ENCODE results near the gene STRIP1. TPM values are rescaled to one million over a fixed set of nuclear protein-coding genes. Genes with fewer than 3 reads are reported as not detected.

The STRIP1 gene
- polyA plus RNA-seq, 1 of the 3 experiments (the other 2 are of a cell fraction) = 34.6 TPM

GRCh38 chr1:110034040-110034450 is 379 bp upstream of the STRIP1 start (continued):
- TF ChIP-seq, protein P1, sequence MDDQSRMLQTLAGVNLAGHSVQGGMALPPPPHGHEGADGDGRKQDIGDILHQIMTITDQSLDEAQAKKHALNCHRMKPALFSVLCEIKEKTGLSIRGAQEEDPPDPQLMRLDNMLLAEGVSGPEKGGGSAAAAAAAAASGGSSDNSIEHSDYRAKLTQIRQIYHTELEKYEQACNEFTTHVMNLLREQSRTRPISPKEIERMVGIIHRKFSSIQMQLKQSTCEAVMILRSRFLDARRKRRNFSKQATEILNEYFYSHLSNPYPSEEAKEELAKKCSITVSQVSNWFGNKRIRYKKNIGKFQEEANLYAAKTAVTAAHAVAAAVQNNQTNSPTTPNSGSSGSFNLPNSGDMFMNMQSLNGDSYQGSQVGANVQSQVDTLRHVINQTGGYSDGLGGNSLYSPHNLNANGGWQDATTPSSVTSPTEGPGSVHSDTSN (IDR thresholded peaks at IDR 0.05) = no peak
- TF ChIP-seq FOXJ3 (CRISPR knock-in tag; IDR thresholded peaks at IDR 0.05) = no peak
- TF ChIP-seq MXI1 (IDR thresholded peaks at IDR 0.05; ENCODE audit: low read depth, low read length) = no peak

DNA sequence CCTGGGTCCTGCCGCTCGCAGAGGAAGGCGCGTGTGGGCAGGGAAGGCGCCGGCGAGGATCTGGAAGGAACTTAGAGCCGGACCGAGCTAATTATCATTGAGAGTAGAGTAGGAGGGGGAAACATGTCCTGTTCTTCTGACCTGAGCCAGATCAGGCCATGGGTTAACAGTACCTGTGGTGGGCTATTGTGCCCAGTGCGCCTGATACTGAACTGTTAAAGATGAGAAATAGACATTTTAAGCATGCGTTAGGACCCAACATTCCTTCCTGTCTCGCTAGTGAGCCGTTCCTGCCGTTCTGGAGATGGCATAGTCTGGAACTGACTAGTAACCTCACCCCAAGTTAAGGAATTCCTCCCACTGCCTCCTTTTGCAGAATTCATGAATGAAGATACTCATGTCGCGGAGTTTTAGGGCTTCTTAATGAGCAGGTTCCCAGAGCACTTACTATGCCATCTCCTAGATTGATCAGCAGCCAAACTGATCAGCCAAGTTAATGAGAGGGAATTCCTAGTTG is 870 bp downstream of the STRIP1 start:
- TF ChIP-seq MXI1 (IDR thresholded peaks at IDR 0.05; ENCODE audit: low read depth, low read length) = 0 out of 2 replicates have a peak, but pooled peaks have one; percentile 35
- TF ChIP-seq TEAD4 (IDR thresholded peaks at IDR 0.05; ENCODE audit: borderline replicate concordance, insufficient read depth) = no peak
- TF ChIP-seq REST (IDR thresholded peaks at IDR 0.05; ENCODE audit: low read depth, low read length) = no peak
- no peak for TF ChIP-seq SMC3 (IDR thresholded peaks at IDR 0.05; ENCODE audit: low read depth, low read length)
- no peak for TF ChIP-seq POLR2AphosphoS5 (IDR thresholded peaks at IDR 0.05; ENCODE audit: low read depth, low read length)
- H3K4me3 ChIP-seq (ENCODE audit: low read depth in 2 of 2, low read length in 1 of 2) = peak overlapping the region; percentile 62 to 99
- H3K9me2 ChIP-seq = no peaks in the 10 kb centered on the region
- DNase-seq = no peak
- POLR2A ChIA-PET = interaction anchor here (0.6 to 1.9 kb wide), 12 partner anchors 10 to 487 kb away, joined by 3 to 16 read pairs (median 4); partner anchors contain the start of genes AHCYL1, GNAI3 and RBM15
- no peaks in the 10 kb centered on the region for H3F3A ChIP-seq (replicated peaks; ENCODE audit: insufficient read depth)
- peaks cover 4 to 9% of the 10 kb centered on the region in 2 experiments; a peak in 3 of 4 replicates for H3K4me1 ChIP-seq (ENCODE audit: control insufficient read depth in 1 of 2, insufficient read depth in 2 of 2, low read depth in 1 of 2, low read length in 1 of 2)
- H3K27ac ChIP-seq (ENCODE audit: low read depth in 2 of 2, low read length in 1 of 2) = peak overlapping the region; percentile 82 to 89; a peak in 3 of 4 replicates
- no peaks in the 10 kb centered on the region for H3K27me3 ChIP-seq (ENCODE audit: insufficient read depth)
- H3K79me2 ChIP-seq (ENCODE audit: insufficient read depth) = peaks cover 33% of the 10 kb centered on the region
- CTCF ChIA-PET = interaction anchor here (0.9 to 42.0 kb wide), 14 partner anchors 11 to 502 kb away, joined by 3 to 1768 read pairs (median 4); partner anchors contain the start of genes AHCYL1 and UBL4B
- H3K36me3 ChIP-seq (replicated peaks in 1 of 2; ENCODE audit: control insufficient read depth in 1 of 2, insufficient read depth in 2 of 2, low read length in 1 of 2) = peaks cover 25% of the 10 kb centered on the region in 2 experiments
- H2AFZ ChIP-seq (ENCODE audit: low read depth) = peak overlapping the region; percentile 98
- no peaks in the 10 kb centered on the region for H3K9me3 ChIP-seq
- H3K4me2 ChIP-seq = peak overlapping the region; percentile 96
- peak overlapping the region; percentile 99 for H3K9ac ChIP-seq
- H4K20me1 ChIP-seq (ENCODE audit: insufficient read depth) = peaks cover 15% of the 10 kb centered on the region; the same call in 1 of the 2 replicates
- WGBS (ENCODE audit: low lambda C conversion rate) = 30% methylated on average over 7 of the region's 16 CpGs

DNA sequence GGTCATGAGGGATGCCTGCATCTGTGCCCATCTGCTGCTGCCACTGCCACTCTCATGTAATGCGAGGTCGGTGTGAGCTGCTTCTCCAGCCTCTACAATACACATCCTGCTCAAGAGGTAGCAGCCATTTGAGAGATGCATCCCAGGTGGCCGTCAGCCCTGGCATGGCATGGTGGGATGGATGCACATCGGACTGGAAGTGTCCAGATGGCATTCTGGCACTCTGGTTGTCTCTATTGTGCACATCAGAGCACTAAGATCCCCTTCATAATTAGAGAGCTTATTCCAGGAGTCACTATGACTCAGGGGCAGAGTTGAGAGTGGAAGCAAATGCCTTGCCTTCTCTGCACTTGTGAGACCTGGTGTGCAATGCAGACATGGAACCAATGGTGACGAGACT is 3.8 kb downstream of the STRIP1 start:
- POLR2A ChIA-PET = interaction anchor here (0.7 to 0.9 kb wide), 2 partner anchors 53 to 288 kb away, joined by 3 to 6 read pairs; no protein-coding TSS in a partner anchor
- peaks cover 33% of the 10 kb centered on the region for H3K79me2 ChIP-seq (ENCODE audit: insufficient read depth)
- TF ChIP-seq TAF1 (IDR thresholded peaks at IDR 0.05; ENCODE audit: borderline replicate concordance, low read depth, low read length) (no peak), SIN3A (IDR thresholded peaks at IDR 0.05; ENCODE audit: borderline replicate concordance, low read depth, low read length) (no peak), CHD2 (IDR thresholded peaks at IDR 0.05; ENCODE audit: low read length, partially characterized antibody) (no peak), CTCF (IDR thresholded peaks at IDR 0.05) (no peak), REST (IDR thresholded peaks at IDR 0.05; ENCODE audit: low read depth, low read length) (no peak), EZH2phosphoT487 (IDR thresholded peaks at IDR 0.05; ENCODE audit: borderline replicate concordance, low read depth) (no peak)

More for the DNA sequence above, 3.8 kb downstream of the STRIP1 start:
- H3K4me2 ChIP-seq = no peak overlapping the region
- no peak overlapping the region for H3K4me3 ChIP-seq (ENCODE audit: low read depth in 2 of 2, low read length in 1 of 2)
- no peak overlapping the region for H3K9ac ChIP-seq
- H2AFZ ChIP-seq (ENCODE audit: low read depth) = no peak overlapping the region
- peaks cover 4 to 9% of the 10 kb centered on the region in 2 experiments; a peak in 2 of 4 replicates for H3K4me1 ChIP-seq (ENCODE audit: control insufficient read depth in 1 of 2, insufficient read depth in 2 of 2, low read depth in 1 of 2, low read length in 1 of 2)
- no peak overlapping the region for H3K27ac ChIP-seq (ENCODE audit: low read depth in 2 of 2, low read length in 1 of 2)
- peaks cover 42 to 55% of the 10 kb centered on the region in 2 experiments for H3K36me3 ChIP-seq (replicated peaks in 1 of 2; ENCODE audit: control insufficient read depth in 1 of 2, insufficient read depth in 2 of 2, low read length in 1 of 2)
- H3K9me2 ChIP-seq = no peaks in the 10 kb centered on the region
- 100% methylated on average over 4 of the region's 5 CpGs for WGBS (ENCODE audit: low lambda C conversion rate)
- peaks cover 15% of the 10 kb centered on the region; the same call in 1 of the 2 replicates for H4K20me1 ChIP-seq (ENCODE audit: insufficient read depth)
- DNase-seq = no peak
- H3K27me3 ChIP-seq (ENCODE audit: insufficient read depth) = no peaks in the 10 kb centered on the region
- no peaks in the 10 kb centered on the region for H3K9me3 ChIP-seq
- CTCF ChIA-PET = interaction anchor here (0.9 to 42.0 kb wide), 5 partner anchors 9 to 94 kb away, joined by 3 to 1768 read pairs (median 4); partner anchors contain the start of gene UBL4B
- H3F3A ChIP-seq (replicated peaks; ENCODE audit: insufficient read depth) = no peaks in the 10 kb centered on the region
